Activated naive CD4-positive, alpha-beta T cell treated with anti-CD3 and anti-CD28 coated beads for 36 hours (primary cell): ENCODE data around the gene DNAH9. TPM values are rescaled to one million over a fixed set of nuclear protein-coding genes. Genes with fewer than 3 reads are reported as not detected.
"Not testable (repeated sequence)": the region's sequence is repeated elsewhere in the genome, so short reads cannot be mapped to it uniquely, and the experiment has no call there.

Experiments
- CTCF ChIA-PET: fragments of 350-600 bp; sonication (Branson Sonifier 250); formaldehyde crosslinking; loops from one replicate; lab custom pipeline; 2021; ENCODE audit warnings: antibody characterized with exemption; lab: Charles Lee
- DNase-seq: peaks from one replicate; pipeline ENCODE4 v3.0.0-alpha.2; 2020
- H3K27ac Mint-ChIP-seq: one replicate; pipeline ENCODE4 v1.8.0; 2021; ENCODE audit warnings: mild to moderate bottlenecking, mixed read lengths
- H3K27me3 Mint-ChIP-seq: one replicate; pipeline ENCODE4 v1.8.0; 2021; ENCODE audit warnings: low read depth, mixed read lengths
- H3K36me3 Mint-ChIP-seq: one replicate; pipeline ENCODE4 v1.8.0; 2021; ENCODE audit warnings: low read depth, mixed read lengths
- H3K4me1 Mint-ChIP-seq: one replicate; pipeline ENCODE4 v1.8.0; 2021; ENCODE audit warnings: low read depth, mixed read lengths
- H3K4me3 Mint-ChIP-seq: one replicate; pipeline ENCODE4 v1.8.0; 2021; ENCODE audit warnings: mild to moderate bottlenecking, moderate library complexity, mixed read lengths
- H3K9me3 Mint-ChIP-seq: one replicate; pipeline ENCODE4 v1.8.0; 2021; ENCODE audit warnings: mixed read lengths
- intact Hi-C: fragments of 100-400 bp; cut with micrococcal nuclease; formaldehyde crosslinking; loops from one replicate; pipeline ENCODE4 v1.15.1; 2023
- total RNA-seq, 2 experiments: library from RNA; stranded (reverse); gene quantifications; one replicate each; pipeline ENCODE4 v1.2.3, GENCODE V29; 2021

Gene DNAH9
- total RNA-seq, 2 experiments from 2014 or later: not detected

DNA sequence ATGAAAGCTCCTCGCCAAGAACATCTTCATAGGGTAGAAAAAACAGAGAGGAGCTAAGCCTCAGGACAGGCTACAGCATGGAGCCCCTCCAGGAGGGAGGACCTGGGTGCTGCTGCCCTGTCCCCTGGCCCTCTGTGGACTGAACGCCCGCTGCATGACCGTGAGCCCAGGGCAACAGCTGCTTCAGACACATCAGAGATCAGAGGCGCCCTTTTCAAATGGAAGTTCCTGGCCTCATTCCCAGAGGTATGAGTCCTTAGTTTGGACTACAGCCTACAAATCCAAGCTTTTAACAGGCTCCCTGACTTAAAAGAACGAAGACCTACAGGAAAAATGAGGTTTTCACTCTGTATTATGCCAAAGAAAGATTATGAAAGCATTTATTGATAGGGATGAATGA lies 350.5 kb downstream of the DNAH9 start:
- H3K27me3 Mint-ChIP-seq: no peaks in the 10 kb centered on the region
- H3K27ac Mint-ChIP-seq: no peak overlapping the region
- no peaks in the 10 kb centered on the region for H3K4me1 Mint-ChIP-seq
- no peak for DNase-seq
- intact Hi-C loops: no loop called here
- H3K9me3 Mint-ChIP-seq: peaks cover 6% of the 10 kb centered on the region
- CTCF ChIA-PET: interaction anchor here (0.7 kb wide), 1 partner anchor 189 kb away, joined by 3 read pairs; no protein-coding TSS in a partner anchor
- no peak overlapping the region for H3K4me3 Mint-ChIP-seq
- peaks cover 3% of the 10 kb centered on the region for H3K36me3 Mint-ChIP-seq

- H3K36me3 Mint-ChIP-seq, DNase-seq, intact Hi-C loops, H3K27ac Mint-ChIP-seq, H3K27me3 Mint-ChIP-seq, H3K4me1 Mint-ChIP-seq, CTCF ChIA-PET, H3K4me3 Mint-ChIP-seq: not testable (repeated sequence)
- peaks cover 10% of the 10 kb centered on the region for H3K9me3 Mint-ChIP-seq
Measured at GRCh38 chr17:11949571-11949970, 351.3 kb downstream of the DNAH9 start.

DNA sequence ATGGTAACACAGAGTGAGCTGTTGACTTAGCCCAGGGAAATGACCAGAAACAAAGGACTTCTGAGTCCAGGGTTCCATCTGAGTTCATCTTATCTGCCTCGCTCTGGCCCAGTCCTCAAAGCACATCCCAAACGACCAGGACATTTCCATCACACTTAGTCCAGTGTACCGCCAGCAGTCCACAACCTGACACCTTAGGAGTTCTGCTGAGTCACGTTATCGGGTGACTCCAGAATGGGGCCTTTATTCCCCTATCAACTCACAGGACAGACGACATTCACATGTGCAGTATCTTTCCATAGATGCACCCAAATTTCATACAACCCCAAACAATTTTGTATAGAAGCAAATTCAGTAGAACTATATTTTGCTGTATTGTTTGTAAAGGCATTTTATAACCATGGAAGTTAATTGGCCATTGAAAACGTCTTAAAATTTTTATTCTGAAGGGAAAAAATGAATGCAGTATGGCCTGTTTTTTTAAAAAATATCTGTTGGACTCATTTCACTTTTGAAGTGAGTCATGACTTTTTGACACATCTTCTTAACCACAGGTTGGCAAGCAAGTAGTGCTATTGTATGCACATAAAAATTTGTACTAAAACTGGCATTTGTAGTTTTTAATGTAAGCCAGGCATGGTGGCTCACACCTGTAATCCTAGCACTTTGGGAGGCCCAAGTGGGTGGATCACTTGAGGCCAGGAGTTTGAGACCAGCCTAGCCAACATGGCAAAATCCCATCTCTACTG lies 352.7 kb downstream of the DNAH9 start:
- CTCF ChIA-PET: no interaction called here

DNA sequence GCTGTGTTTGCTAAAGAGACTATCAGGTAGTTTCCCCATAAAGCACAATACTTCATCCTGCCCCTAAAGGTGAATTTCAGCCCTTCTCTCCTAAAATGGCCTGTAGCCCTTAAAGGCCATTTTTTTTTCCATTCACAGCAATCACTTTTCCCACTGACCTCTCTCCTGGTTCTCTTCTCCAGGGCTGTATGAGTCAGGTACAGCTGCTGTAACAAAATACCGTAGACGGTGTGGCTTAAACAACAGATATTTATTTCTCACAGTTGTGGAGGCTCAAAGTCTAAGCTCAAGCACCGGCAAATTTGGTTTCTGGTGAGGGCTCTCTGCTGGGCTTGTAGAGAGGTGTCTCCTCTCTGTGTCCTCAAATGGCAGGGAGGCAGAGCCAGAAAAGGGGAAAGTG lies 354.3 kb downstream of the DNAH9 start:
- CTCF ChIA-PET: no interaction called here
- intact Hi-C loops: no loop called here
- H3K4me3 Mint-ChIP-seq: no peak overlapping the region
- H3K36me3 Mint-ChIP-seq: peaks cover 18% of the 10 kb centered on the region
- H3K9me3 Mint-ChIP-seq: peaks cover 28% of the 10 kb centered on the region
- no peak overlapping the region for H3K27ac Mint-ChIP-seq
- no peaks in the 10 kb centered on the region for H3K27me3 Mint-ChIP-seq
- no peak for DNase-seq
- H3K4me1 Mint-ChIP-seq: no peaks in the 10 kb centered on the region

More for the DNA sequence above, 352.7 kb downstream of the DNAH9 start:
- Mint-ChIP-seq H3K9me3 (peaks cover 19% of the 10 kb centered on the region), H3K27ac (no peak overlapping the region), H3K4me3 (no peak overlapping the region), H3K36me3 (peaks cover 9% of the 10 kb centered on the region), H3K4me1 (no peaks in the 10 kb centered on the region), H3K27me3 (no peaks in the 10 kb centered on the region)
- intact Hi-C loops: no loop called here
- DNase-seq: no peak

GRCh38 chr17:11953924-11954323 lies 355.7 kb downstream of the DNAH9 start:
- no peak overlapping the region for H3K27ac Mint-ChIP-seq
- H3K4me3 Mint-ChIP-seq: no peak overlapping the region
- H3K4me1 Mint-ChIP-seq: no peaks in the 10 kb centered on the region
- intact Hi-C loops: no loop called here
- no peaks in the 10 kb centered on the region for H3K27me3 Mint-ChIP-seq
- no peak for DNase-seq
- CTCF ChIA-PET: no interaction called here
- peaks cover 34% of the 10 kb centered on the region for H3K9me3 Mint-ChIP-seq
- H3K36me3 Mint-ChIP-seq: peaks cover 28% of the 10 kb centered on the region

GRCh38 chr17:11954936-11955335 lies 356.7 kb downstream of the DNAH9 start:
- H3K36me3 Mint-ChIP-seq: peaks cover 30% of the 10 kb centered on the region
- no peaks in the 10 kb centered on the region for H3K27me3 Mint-ChIP-seq
- H3K4me3 Mint-ChIP-seq: no peak overlapping the region
- CTCF ChIA-PET: no interaction called here
- intact Hi-C loops: no loop called here
- peaks cover 37% of the 10 kb centered on the region for H3K9me3 Mint-ChIP-seq
- DNase-seq: no peak
- H3K27ac Mint-ChIP-seq: no peak overlapping the region
- H3K4me1 Mint-ChIP-seq: no peaks in the 10 kb centered on the region

DNA sequence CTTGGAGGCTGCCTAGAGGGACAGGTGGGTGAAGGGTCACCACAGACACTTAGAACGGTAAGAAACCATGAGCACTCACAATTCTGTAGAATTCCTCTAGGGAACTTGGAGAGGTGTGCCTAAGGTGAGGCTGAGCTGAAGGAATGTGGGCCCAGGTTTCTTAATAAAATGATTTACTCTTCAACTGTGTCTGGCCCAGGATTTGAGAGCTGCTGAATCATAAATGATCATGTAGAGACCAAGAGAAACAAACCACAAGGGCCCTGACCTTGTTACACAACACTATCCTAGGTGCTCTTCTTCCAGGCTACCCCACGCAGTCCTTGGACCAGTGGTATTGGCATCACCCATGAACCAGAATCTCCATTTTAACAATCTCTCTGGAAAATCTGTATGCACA lies 371.3 kb downstream of the DNAH9 start:
- Mint-ChIP-seq H3K36me3 (peaks cover 58% of the 10 kb centered on the region), H3K9me3 (peaks cover 51% of the 10 kb centered on the region), H3K4me1 (no peaks in the 10 kb centered on the region), H3K27me3 (no peaks in the 10 kb centered on the region), H3K4me3 (no peak overlapping the region), H3K27ac (no peak overlapping the region)
- no peak for DNase-seq
- intact Hi-C loops: no loop called here
- CTCF ChIA-PET: no interaction called here

DNA sequence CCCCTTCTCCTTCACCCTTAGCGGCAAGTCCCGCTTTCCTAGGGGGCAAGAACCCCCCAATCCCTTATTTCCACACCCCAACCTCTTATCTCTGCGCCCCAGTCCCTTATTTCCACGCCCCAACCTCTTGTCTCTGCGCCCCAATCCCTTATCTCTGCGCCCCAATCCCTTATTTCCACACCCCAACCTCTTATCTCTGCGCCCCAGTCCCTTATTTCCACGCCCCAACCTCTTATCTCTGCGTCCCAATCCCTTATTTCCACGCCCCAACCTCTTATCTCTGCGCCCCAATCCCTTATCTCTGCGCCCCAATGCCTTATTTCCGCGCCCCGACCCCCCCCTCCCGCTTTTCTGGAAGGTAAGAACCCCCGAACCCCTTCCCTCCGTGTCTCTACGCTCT lies 374.5 kb downstream of the DNAH9 start:
- H3K27me3 Mint-ChIP-seq, H3K27ac Mint-ChIP-seq, H3K4me1 Mint-ChIP-seq, intact Hi-C loops, H3K4me3 Mint-ChIP-seq, DNase-seq, CTCF ChIA-PET: not testable (repeated sequence)
- H3K36me3 Mint-ChIP-seq: peaks cover 70% of the 10 kb centered on the region
- peaks cover 34% of the 10 kb centered on the region for H3K9me3 Mint-ChIP-seq

- H3K36me3 Mint-ChIP-seq: peaks cover 71% of the 10 kb centered on the region
- H3K4me1 Mint-ChIP-seq: no peaks in the 10 kb centered on the region
- intact Hi-C loops: no loop called here
- no peak overlapping the region for H3K4me3 Mint-ChIP-seq
- H3K27ac Mint-ChIP-seq: no peak overlapping the region
- H3K9me3 Mint-ChIP-seq: peaks cover 2% of the 10 kb centered on the region
- CTCF ChIA-PET: no interaction called here
- H3K27me3 Mint-ChIP-seq: no peaks in the 10 kb centered on the region
- DNase-seq: no peak
Measured at GRCh38 chr17:11979795-11980194, 381.5 kb downstream of the DNAH9 start.

DNA sequence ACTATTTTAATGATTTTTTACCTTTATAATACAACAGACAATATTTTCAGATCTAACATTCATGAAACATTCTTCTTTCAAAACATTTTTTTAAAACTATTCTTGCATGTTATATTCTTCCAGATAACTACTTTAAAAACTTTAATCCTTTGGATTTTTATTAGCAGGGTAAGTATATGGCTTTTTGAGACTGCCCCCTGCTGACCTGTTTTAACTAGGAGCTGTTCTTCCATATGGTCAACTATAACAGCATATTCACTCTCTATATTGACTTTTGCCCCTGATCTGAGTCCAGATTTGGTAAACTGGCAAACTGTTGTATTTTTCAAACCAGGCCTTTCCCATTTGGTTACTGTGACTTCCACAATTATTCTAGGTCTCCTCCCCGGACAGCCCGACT lies 382.5 kb downstream of the DNAH9 start:
- Mint-ChIP-seq H3K4me1 (no peaks in the 10 kb centered on the region), H3K27me3 (no peaks in the 10 kb centered on the region), H3K4me3 (no peak overlapping the region), H3K9me3 (peaks cover 2% of the 10 kb centered on the region), H3K27ac (no peak overlapping the region), H3K36me3 (peaks cover 64% of the 10 kb centered on the region)
- intact Hi-C loops: no loop called here
- CTCF ChIA-PET: interaction anchor here (0.6 to 0.7 kb wide), 2 partner anchors 18 to 82 kb away, joined by 3 read pairs; no protein-coding TSS in a partner anchor
- no peak for DNase-seq

DNA sequence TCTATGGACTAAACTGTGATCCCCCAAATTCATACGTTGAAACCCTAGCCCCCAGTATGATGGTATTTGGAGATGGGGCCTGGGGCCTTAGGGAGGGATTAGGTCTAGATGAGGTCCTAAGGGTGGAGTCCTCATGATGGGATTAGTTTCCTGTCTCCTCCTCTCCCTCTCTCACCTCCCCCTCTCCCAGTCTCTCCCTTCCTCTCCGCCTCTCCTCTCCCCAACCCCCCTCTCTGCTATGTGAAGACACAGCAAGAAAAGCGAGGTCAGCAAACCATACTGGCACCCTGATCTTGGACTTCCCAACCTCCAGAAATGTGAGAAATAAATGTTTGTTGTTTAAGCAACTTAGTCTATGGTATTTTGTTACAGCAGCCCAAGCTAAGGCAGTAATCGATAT lies 383.6 kb downstream of the DNAH9 start:
- no peaks in the 10 kb centered on the region for H3K9me3 Mint-ChIP-seq
- intact Hi-C loops: no loop called here
- peaks cover 59% of the 10 kb centered on the region for H3K36me3 Mint-ChIP-seq
- no peaks in the 10 kb centered on the region for H3K27me3 Mint-ChIP-seq
- H3K4me3 Mint-ChIP-seq: no peak overlapping the region
- DNase-seq: no peak
- H3K4me1 Mint-ChIP-seq: no peaks in the 10 kb centered on the region
- H3K27ac Mint-ChIP-seq: no peak overlapping the region
- CTCF ChIA-PET: interaction anchor here (0.7 kb wide), 1 partner anchor 1098 kb away, joined by 3 read pairs; no protein-coding TSS in a partner anchor

GRCh38 chr17:11986179-11986941 lies 388.1 kb downstream of the DNAH9 start:
- Mint-ChIP-seq H3K9me3 (no peaks in the 10 kb centered on the region), H3K4me3 (no peak overlapping the region), H3K4me1 (peaks cover 6% of the 10 kb centered on the region), H3K36me3 (peaks cover 61% of the 10 kb centered on the region), H3K27ac (no peak overlapping the region), H3K27me3 (no peaks in the 10 kb centered on the region)
- DNase-seq: no peak
- intact Hi-C loops: loop anchor here (5.0 kb wide), 1 partner anchor 1109 kb away; no protein-coding TSS in a partner anchor
- CTCF ChIA-PET: interaction anchor here (0.7 to 1.4 kb wide), 3 partner anchors 11 to 28 kb away, joined by 3 to 4 read pairs (median 3); partner anchors contain the start of gene ZNF18
